ENCODE measurements around the gene CHRNB2.
A peak's percentile ranks its signal among the peaks of the same experiment; 100 is the strongest.

GRCh38 chr1:154546264-154547063 lies 21.1 kb upstream of the CHRNB2 start:
- TF ChIP-seq CTCF (IDR thresholded peaks at IDR 0.05 in 8 of 11, conservative IDR thresholded peaks at IDR 0.05 in 3 of 11) = peak; percentile 49 to 87 (median 80)
- TF ChIP-seq POLR2A (IDR thresholded peaks at IDR 0.05) = no peak

All from spleen (tissue), 7 donors.